GM12878 (cell line): ENCODE data around the gene GUCY2F. TPM values are rescaled to one million over a fixed set of nuclear protein-coding genes. Genes with fewer than 3 reads are reported as not detected.

Experiments used
- ATAC-seq: fragments of 200-7000 bp; cut with Tn5 transposase; 3 replicates; pipeline ENCODE4 v1.9.1; 2020; ENCODE audit warnings: mild to moderate bottlenecking, moderate library complexity
- BruUV-seq: library from RNA; stranded (reverse); fragments of 400-500 nt; replicated peaks from 2 replicates; lab custom pipeline; 2021; lab: Mats Ljungman, UMichigan
- CTCF ChIA-PET: fragments of 300-600 bp; sonication (Branson Sonifier 250); formaldehyde crosslinking; extraction: SDS; loops from one replicate; lab custom pipeline; 2021; ENCODE audit warnings: inconsistent platforms; lab: Yijun Ruan, JAX
- POLR2A ChIA-PET: fragments of 350-600 bp; formaldehyde crosslinking; extraction: SDS; loops from one replicate; lab custom pipeline; 2021; ENCODE audit warnings: inconsistent platforms; lab: Charles Lee
- RAD21 ChIA-PET: fragments of 300-600 bp; sonication (Branson Sonifier 250); formaldehyde crosslinking; loops from one replicate; lab custom pipeline; 2023; ENCODE audit warnings: antibody characterized with exemption; ENCODE audit not compliant: unreplicated experiment; lab: Charles Lee
- SMC1A ChIA-PET: fragments of 300-600 bp; sonication (Branson Sonifier 250); formaldehyde crosslinking; loops from one replicate; lab custom pipeline; 2023; ENCODE audit not compliant: unreplicated experiment, uncharacterized antibody; lab: Charles Lee
- DNase-seq: peaks from one replicate; pipeline ENCODE4 v3.0.0-alpha.2; 2011; ENCODE audit warnings: low read depth, low spot score
- FAIRE-seq: peaks from 3 replicates; lab custom pipeline; 2011; peaks lifted over from hg19 to GRCh38; lab: Jason Lieb, UNC
- H2AFZ ChIP-seq: 2 replicates; pipeline ENCODE4 v1.6.0; 2011; ENCODE audit warnings: low read depth, low read length, control low read depth; ENCODE audit not compliant: control insufficient read depth
- H3K27ac ChIP-seq: 2 replicates; pipeline ENCODE4 v1.5.1; 2011; ENCODE audit warnings: control low read depth; ENCODE audit not compliant: control insufficient read depth, insufficient read depth
- H3K27me3 ChIP-seq, 2 experiments: replicated peaks in 1 of 2; 2 replicates each; pipeline versions ENCODE4 v1.6.0 to v1.6.1; 2011; ENCODE audit warnings: low read length in 1 of 2; ENCODE audit not compliant: control insufficient read depth in 2 of 2, insufficient read depth in 2 of 2
- H3K36me3 ChIP-seq, 2 experiments: 2 replicates each; pipeline ENCODE4 v1.5.1; 2011; ENCODE audit warnings: low read length in 1 of 2; ENCODE audit not compliant: control insufficient read depth in 2 of 2, insufficient read depth in 2 of 2
- H3K4me1 ChIP-seq: 2 replicates; pipeline ENCODE4 v1.6.1; 2011; ENCODE audit warnings: mild to moderate bottlenecking, low read length, moderate library complexity, mixed read lengths; ENCODE audit not compliant: control insufficient read depth, insufficient read depth
- H3K4me2 ChIP-seq: 2 replicates; pipeline ENCODE4 v1.6.0; 2011; ENCODE audit warnings: control low read depth; ENCODE audit not compliant: control insufficient read depth, insufficient read depth
- H3K4me3 ChIP-seq: fragments of 200-600 bp; sonication (generic); 2 replicates; pipeline ENCODE4 v1.5.1; 2016
- H3K79me2 ChIP-seq: 2 replicates; pipeline ENCODE4 v1.6.0; 2011; ENCODE audit warnings: low read length; ENCODE audit not compliant: control insufficient read depth, insufficient read depth
- H3K9ac ChIP-seq: 2 replicates; pipeline ENCODE4 v1.8.0; 2011; ENCODE audit warnings: low read length, control low read depth, mixed read lengths; ENCODE audit not compliant: control insufficient read depth, insufficient read depth
- H3K9me3 ChIP-seq: replicated peaks from 3 replicates; pipeline ENCODE4 v1.5.1; 2011; ENCODE audit warnings: mild to moderate bottlenecking, low read length; ENCODE audit not compliant: control insufficient read depth, insufficient read depth
- H4K20me1 ChIP-seq: 2 replicates; pipeline ENCODE4 v1.6.0; 2011; ENCODE audit not compliant: control insufficient read depth, insufficient read depth
- BCL11A ChIP-seq: IDR thresholded peaks from 2 replicates; pipeline ENCODE4 v1.6.1; 2011; ENCODE audit warnings: low read depth, low read length
- CBX5 ChIP-seq: sonication (generic); IDR thresholded peaks from 2 replicates; pipeline ENCODE4 v1.6.1; 2016; ENCODE audit warnings: low read depth, moderate library complexity, mild to moderate bottlenecking, inconsistent platforms
- CREB1 ChIP-seq: IDR thresholded peaks from 2 replicates; pipeline ENCODE4 v1.6.1; 2012; ENCODE audit warnings: low read depth, mild to moderate bottlenecking, inconsistent platforms
- EED ChIP-seq: sonication (generic); IDR thresholded peaks from 2 replicates; pipeline ENCODE4 v1.6.1; 2016; ENCODE audit warnings: antibody characterized with exemption, low read depth
- IKZF1 ChIP-seq: fragments of 450-650 bp; conservative IDR thresholded peaks from 2 replicates; pipeline ENCODE4 v1.6.1; 2017; ENCODE audit warnings: antibody characterized with exemption, mild to moderate bottlenecking
- MTA2 ChIP-seq: fragments of 450-650 bp; IDR thresholded peaks from 2 replicates; pipeline ENCODE4 v1.6.1; 2016; ENCODE audit warnings: low read depth, mild to moderate bottlenecking, moderate library complexity
- NFIC ChIP-seq: IDR thresholded peaks from 2 replicates; pipeline ENCODE4 v1.6.1; 2012; ENCODE audit warnings: low read depth, mild to moderate bottlenecking, inconsistent platforms, low read length, moderate library complexity
- NR2F1 ChIP-seq: fragments of 450-650 bp; conservative IDR thresholded peaks from 2 replicates; pipeline ENCODE4 v1.6.1; 2017; ENCODE audit warnings: mild to moderate bottlenecking
- POLR2AphosphoS2 ChIP-seq: IDR thresholded peaks from 2 replicates; pipeline ENCODE4 v1.6.1; 2011; ENCODE audit warnings: low read depth, mild to moderate bottlenecking, low read length, improper control_type of control experiment, moderate library complexity
- RB1 ChIP-seq: fragments of 450-650 bp; formaldehyde crosslinking; IDR thresholded peaks from 2 replicates; pipeline ENCODE4 v1.6.1; 2017; ENCODE audit warnings: mild to moderate bottlenecking, borderline replicate concordance
- TARDBP ChIP-seq: IDR thresholded peaks from 2 replicates; pipeline ENCODE4 v1.6.1; 2016; ENCODE audit warnings: borderline replicate concordance
- YY1 ChIP-seq: IDR thresholded peaks from 2 replicates; pipeline ENCODE4 v1.6.1; 2011; ENCODE audit warnings: low read depth, mild to moderate bottlenecking, low read length
- ZBTB40 ChIP-seq: fragments of 450-650 bp; IDR thresholded peaks from 2 replicates; pipeline ENCODE4 v1.6.1; 2016; ENCODE audit warnings: mild to moderate bottlenecking, moderate library complexity, borderline replicate concordance
- WGBS: methylation state at CpG from one replicate; pipeline ENCODE4 v1.1.6; 2016; ENCODE audit warnings: low lambda C conversion rate; ENCODE audit not compliant: insufficient replicate concordance, insufficient coverage; ENCODE audit errors: missing lambda C conversion rate; 5-methylcytosine and 5-hydroxymethylcytosine counted together
- in situ Hi-C: fragments of 300-500 bp; cut with MboI; formaldehyde crosslinking; loops from 9 replicates; pipeline ENCODE4 v1.14.3; 2018; ENCODE audit warnings: mixed read lengths
- intact Hi-C: fragments of 100-400 bp; cut with micrococcal nuclease; formaldehyde crosslinking; loops from one replicate; pipeline ENCODE4 v1.14.2; 2022; ENCODE audit not compliant: unreplicated experiment
- polyA plus RNA-seq, 11 experiments: library from polyadenylated mRNA; depleted of rRNA in 4 of 11; unstranded in 6 of 11; stranded (reverse) in 5 of 11; fragments of >200 nt; fragmentation: Nextera tagmentation in 4 of 11; fragmentation: Illumina TruSeq in 1 of 11; extraction: Ambion mirVana in 4 of 11; extraction: Trizol in 1 of 11; gene quantifications; 1 replicate in 1 of 11; 2 replicates in 10 of 11; pipeline versions ENCODE4 v1.2.1 to v1.2.3, GENCODE V29; 2011 to 2016; ENCODE audit warnings: inconsistent platforms in 2 of 11, missing spikeins in 2 of 11, low read depth in 1 of 11
- total RNA-seq, 4 experiments: library from RNA; depleted of rRNA in 3 of 4; stranded (reverse); fragments of >200 nt in 3 of 4; fragmentation: Illumina TruSeq in 1 of 4; extraction: Trizol in 1 of 4; gene quantifications; 2 replicates each; pipeline versions ENCODE4 v1.2.1 to v1.2.3, GENCODE V29; 2013 to 2021

GUCY2F gene
- total and polyA plus RNA-seq, 10 of the 15 experiments (the other 5 are each of a cell fraction or from before 2014, with no cell fraction given): not detected

- Histone ChIP-seq H3K79me2 (no peaks in the 10 kb centered on the region), H3K9me3 (no peaks in the 10 kb centered on the region; the same call in 2 of the 3 replicates), H3K36me3 (no peaks in the 10 kb centered on the region), H4K20me1 (no peaks in the 10 kb centered on the region), H3K4me1 (no peaks in the 10 kb centered on the region), H3K9ac (no peak overlapping the region), H3K27ac (no peak overlapping the region), H3K27me3 (no peaks in the 10 kb centered on the region), H3K4me3 (no peak overlapping the region), H2AFZ (no peak overlapping the region), H3K4me2 (no peak overlapping the region)
- DNase-seq (no peak), ATAC-seq (peak; percentile 71), FAIRE-seq (no peak)
- ChIA-PET POLR2A (no interaction called here), CTCF (interaction anchor here (1.1 to 1.5 kb wide), 2 partner anchors 15 to 26 kb away, joined by 3 to 9 read pairs; no protein-coding TSS in a partner anchor), SMC1A (interaction anchor here (0.7 to 2.3 kb wide), 7 partner anchors 11 to 173 kb away, joined by 3 to 7 read pairs (median 3); no protein-coding TSS in a partner anchor), RAD21 (interaction anchor here (1.0 to 1.1 kb wide), 2 partner anchors 11 to 24 kb away, joined by 3 read pairs; no protein-coding TSS in a partner anchor)
- BruUV-seq: no TSS peak
- intact Hi-C loops: no loop called here
- in situ Hi-C loops: no loop called here
- TF ChIP-seq CBX5: no peak
- no peak for TF ChIP-seq POLR2AphosphoS2
- 0 out of 2 replicates have a peak, but pooled peaks have one; percentile 19 for TF ChIP-seq EED
- TF ChIP-seq YY1: no peak
- no peak for TF ChIP-seq TARDBP
- TF ChIP-seq IKZF1: 0 out of 2 replicates have a peak, but pooled peaks have one; percentile 26
- TF ChIP-seq MTA2: peak; percentile 32; the same call in 1 of the 2 replicates
- WGBS: 48% methylated on average over 3 of the region's 3 CpGs
Measured at GRCh38 chrX:109357706-109358105, 124.2 kb downstream of the GUCY2F start.

- WGBS: 0% methylated on average over 3 of the region's 3 CpGs
- H2AFZ ChIP-seq: no peak overlapping the region
- no peaks in the 10 kb centered on the region for H3K79me2 ChIP-seq
- no peak overlapping the region for H3K4me3 ChIP-seq
- no peak overlapping the region for H3K4me2 ChIP-seq
- SMC1A ChIA-PET: interaction anchor here (0.7 to 1.4 kb wide), 5 partner anchors 17 to 194 kb away, joined by 3 to 6 read pairs (median 3); no protein-coding TSS in a partner anchor
- CTCF ChIA-PET: interaction anchor here (0.8 to 1.5 kb wide), 3 partner anchors 13 to 27 kb away, joined by 3 to 9 read pairs (median 3); no protein-coding TSS in a partner anchor
- no peak overlapping the region for H3K9ac ChIP-seq
- no peaks in the 10 kb centered on the region for H3K36me3 ChIP-seq
- no peaks in the 10 kb centered on the region for H3K4me1 ChIP-seq
- DNase-seq (no peak), ATAC-seq (peak; percentile 27; the same call in 2 of the 3 replicates), FAIRE-seq (no peak)
- in situ Hi-C loops: no loop called here
- H3K27ac ChIP-seq: no peak overlapping the region
- no peaks in the 10 kb centered on the region; the same call in 2 of the 3 replicates for H3K9me3 ChIP-seq
- no TSS peak for BruUV-seq
- intact Hi-C loops: no loop called here
- no peaks in the 10 kb centered on the region for H3K27me3 ChIP-seq
- H4K20me1 ChIP-seq: no peaks in the 10 kb centered on the region
- RAD21 ChIA-PET: interaction anchor here (1.0 to 2.2 kb wide), 2 partner anchors 10 to 28 kb away, joined by 3 to 7 read pairs; no protein-coding TSS in a partner anchor
- POLR2A ChIA-PET: no interaction called here
- no peak for TF ChIP-seq CREB1
- TF ChIP-seq NR2F1: 0 out of 2 replicates have a peak, but pooled peaks have one; percentile 28
- no peak for TF ChIP-seq RB1
- TF ChIP-seq BCL11A: peak; percentile 32; the same call in 1 of the 2 replicates
- no peak for TF ChIP-seq POLR2AphosphoS2
- TF ChIP-seq ZBTB40: no peak
- TF ChIP-seq NFIC: no peak
Measured at GRCh38 chrX:109356684-109357083, 125.2 kb downstream of the GUCY2F start.
